Gastrocnemius medialis (tissue), 4 donors: Measurements from ENCODE around the gene COMMD3. TPM values are rescaled to one million over a fixed set of nuclear protein-coding genes. Genes with fewer than 3 reads are reported as not detected.

ENCODE experiments used
- ATAC-seq, 2 donors: fragments of 150-250 bp; one replicate each; pipeline ENCODE4 v1.9.1; 2016
- DNase-seq, 2 donors: peaks; one replicate each; pipeline ENCODE4 v3.0.0-alpha.2; 2019
- H3K27ac ChIP-seq, 4 donors: fragments of 200-600 bp; sonication (generic); 1 replicate in 1 of 4; 2 replicates in 3 of 4; pipeline ENCODE4 v1.5.1; 2016 to 2018; ENCODE audit warnings: mild to moderate bottlenecking in 2 of 4, moderate library complexity in 1 of 4
- H3K27me3 ChIP-seq, 3 donors: fragments of 200-600 bp; sonication (generic) in 2 of 3; 1 replicate in 1 of 3; 2 replicates in 2 of 3; pipeline versions ENCODE4 v1.5.1 to v1.6.0; 2016 to 2019; ENCODE audit warnings: mild to moderate bottlenecking in 1 of 3, moderate library complexity in 1 of 3
- H3K36me3 ChIP-seq, 2 donors: fragments of 200-600 bp; sonication (generic) in 1 of 2; one replicate each; pipeline ENCODE4 v1.5.1; 2017 to 2018
- H3K4me1 ChIP-seq, 2 donors: fragments of 200-600 bp; sonication (generic) in 1 of 2; one replicate each; pipeline ENCODE4 v1.5.1; 2016 to 2017; ENCODE audit warnings: mild to moderate bottlenecking in 2 of 2
- H3K4me3 ChIP-seq, 4 donors: fragments of 200-600 bp; sonication (generic) in 3 of 4; 1 replicate in 1 of 4; 2 replicates in 3 of 4; pipeline ENCODE4 v1.5.1; 2016 to 2019; ENCODE audit warnings: mild to moderate bottlenecking in 2 of 4
- H3K9me3 ChIP-seq, 3 donors: fragments of 200-600 bp; sonication (generic) in 2 of 3; 1 replicate in 1 of 3; 2 replicates in 2 of 3; pipeline ENCODE4 v1.5.1; 2016 to 2019
- CTCF ChIP-seq, 5 experiments: fragments of 450-650 bp in 3 of 5; fragments of 200-600 bp in 2 of 5; sonication (generic) in 2 of 5; IDR thresholded peaks in 4 of 5; conservative IDR thresholded peaks in 1 of 5; 1 replicate in 4 of 5; 2 replicates in 1 of 5; pipeline ENCODE4 v1.5.1; 2016 to 2019; ENCODE audit warnings: antibody characterized with exemption in 5 of 5, mild to moderate bottlenecking in 3 of 5, moderate library complexity in 3 of 5
- POLR2A ChIP-seq, 2 donors: fragments of 450-650 bp; IDR thresholded peaks; one replicate each; pipeline ENCODE4 v1.6.1; 2017; ENCODE audit warnings: antibody characterized with exemption in 2 of 2, mild to moderate bottlenecking in 2 of 2, moderate library complexity in 2 of 2
- in situ Hi-C, 4 donors: fragments of 200-750 bp; cut with MboI; loops; one replicate each; pipeline versions ENCODE4 v1.15.0 to v1.8.0; 2017; ENCODE audit warnings: low sequenced_read_pairs in 4 of 4
- intact Hi-C: fragments of 100-400 bp; cut with DNase I; formaldehyde crosslinking; loops from one replicate; pipeline ENCODE4 v1.15.1; 2023; ENCODE audit warnings: low total_unique reads
- total RNA-seq, 4 donors: library from RNA; depleted of rRNA; stranded (reverse); fragments of >200 nt; gene quantifications; one replicate each; pipeline versions ENCODE4 v1.1.0 to v1.2.3, GENCODE V29; 2016

The COMMD3 gene
- total RNA-seq, 4 donors from 2014 or later = 26.8 to 50.9 (median 37.9) TPM

- Histone ChIP-seq H3K4me1 (peaks cover 6 to 9% of the 10 kb centered on the region in 2 donors), H3K4me3 (no peak overlapping the region), H3K9me3 (no peaks in the 10 kb centered on the region), H3K27me3 (no peaks in the 10 kb centered on the region), H3K36me3 (no peaks in the 10 kb centered on the region), H3K27ac (no peak overlapping the region)
- in situ Hi-C loops = loop anchor here (10.0 to 25.0 kb wide), 8 partner anchors 56 to 1126 kb away; partner anchors contain the start of genes DNAJC1 (in 2 of the 4), MSRB2 (in 1 of the 4), OTUD1 (in 1 of the 4) and SKIDA1 (in 1 of the 4)
- intact Hi-C loops = loop anchor here (10.0 kb wide), 2 partner anchors 576 to 754 kb away; no protein-coding TSS in a partner anchor
- ATAC-seq (no peak), DNase-seq (no peak)
- TF ChIP-seq CTCF (IDR thresholded peaks at IDR 0.05 in 4 of 5, conservative IDR thresholded peaks at IDR 0.05 in 1 of 5) (no peak), POLR2A (IDR thresholded peaks at IDR 0.05) (no peak)
Observed at GRCh38 chr10:22310928-22311327, 5.3 kb upstream of the COMMD3 start.

- H3K4me3 ChIP-seq = peak overlapping the region in 1 of 4 donors; percentile 83
- intact Hi-C loops (loop anchor here (5.0 to 10.0 kb wide), 3 partner anchors 313 to 750 kb away; partner anchors contain the start of gene DNAJC1), in situ Hi-C loops (loop anchor here (5.0 to 25.0 kb wide), 10 partner anchors 60 to 1122 kb away; partner anchors contain the start of genes DNAJC1 (in 3 of the 4), MSRB2 (in 1 of the 4), OTUD1 (in 1 of the 4) and SKIDA1 (in 1 of the 4))
- ATAC-seq (no peak), DNase-seq (no peak)
- peaks cover 24 to 27% of the 10 kb centered on the region in 2 donors for H3K4me1 ChIP-seq
- H3K27ac ChIP-seq = peak overlapping the region in 3 of 4 donors; percentile 95 to 97 (median 95)
- no peaks in the 10 kb centered on the region for H3K27me3 ChIP-seq
- TF ChIP-seq CTCF (IDR thresholded peaks at IDR 0.05 in 4 of 5, conservative IDR thresholded peaks at IDR 0.05 in 1 of 5) = no peak
- TF ChIP-seq POLR2A (IDR thresholded peaks at IDR 0.05) = no peak
- H3K36me3 ChIP-seq = no peaks in the 10 kb centered on the region
- no peaks in the 10 kb centered on the region for H3K9me3 ChIP-seq
Observed at GRCh38 chr10:22314852-22315251, 1.3 kb upstream of the COMMD3 start.

- Histone ChIP-seq H3K27me3 (no peaks in the 10 kb centered on the region), H3K4me3 (peak overlapping the region; percentile 79 to 96 (median 84)), H3K9me3 (no peaks in the 10 kb centered on the region), H3K4me1 (peaks cover 24 to 30% of the 10 kb centered on the region in 2 donors), H3K27ac (peak overlapping the region; percentile 94 to 97 (median 95)), H3K36me3 (no peaks in the 10 kb centered on the region)
- no peak for TF ChIP-seq POLR2A (IDR thresholded peaks at IDR 0.05)
- TF ChIP-seq CTCF (IDR thresholded peaks at IDR 0.05 in 4 of 5, conservative IDR thresholded peaks at IDR 0.05 in 1 of 5) = no peak
- in situ Hi-C loops = loop anchor here (5.0 to 25.0 kb wide), 10 partner anchors 61 to 1122 kb away; partner anchors contain the start of genes DNAJC1 (in 3 of the 4), MSRB2 (in 1 of the 4), OTUD1 (in 1 of the 4) and SKIDA1 (in 1 of the 4)
- DNase-seq (no peak), ATAC-seq (peak; percentile 25 to 30)
- intact Hi-C loops = loop anchor here (1.0 to 10.0 kb wide), 8 partner anchors 25 to 781 kb away; partner anchors contain the start of genes DNAJC1, MLLT10 and MSRB2
Observed at GRCh38 chr10:22315455-22316285, 518 bp upstream of the COMMD3 start.

GRCh38 chr10:22317076-22317370, 835 bp downstream of the COMMD3 start:
- Histone ChIP-seq H3K9me3 (no peaks in the 10 kb centered on the region), H3K27me3 (peaks cover 0 to under 1% (median 0%) of the 10 kb centered on the region in 3 donors), H3K4me3 (peak overlapping the region; percentile 79 to 96 (median 84)), H3K27ac (peak overlapping the region; percentile 94 to 97 (median 95)), H3K4me1 (peaks cover 24 to 30% of the 10 kb centered on the region in 2 donors), H3K36me3 (no peaks in the 10 kb centered on the region)
- TF ChIP-seq POLR2A (IDR thresholded peaks at IDR 0.05) = no peak
- TF ChIP-seq CTCF (IDR thresholded peaks at IDR 0.05 in 4 of 5, conservative IDR thresholded peaks at IDR 0.05 in 1 of 5) = no peak
- in situ Hi-C loops (loop anchor here (5.0 to 25.0 kb wide), 10 partner anchors 62 to 1120 kb away; partner anchors contain the start of genes DNAJC1 (in 3 of the 4), MSRB2 (in 1 of the 4), OTUD1 (in 1 of the 4) and SKIDA1 (in 1 of the 4)), intact Hi-C loops (loop anchor here (2.0 to 10.0 kb wide), 7 partner anchors 24 to 782 kb away; partner anchors contain the start of genes DNAJC1, MLLT10 and MSRB2)
- peak in 1 of 2 donors; percentile 3 for ATAC-seq
- no peak for DNase-seq
